HG03571 (cell line): Measurements from ENCODE around the gene P2RY2.
"Not testable (repeated sequence)": the region's sequence is repeated elsewhere in the genome, so short reads cannot be mapped to it uniquely, and the experiment has no call there.

ENCODE experiments used
- ATAC-seq: cut with Tn5 transposase; IDR thresholded peaks from one replicate; pipeline ENCODE4 v1.9.1; 2021; ENCODE audit not compliant: unreplicated experiment

P2RY2 gene

GRCh38 chr11:73265853-73266645, 48.0 kb downstream of the P2RY2 start:
- ATAC-seq = no peak

GRCh38 chr11:73266646-73267020, 48.6 kb downstream of the P2RY2 start:
- no peak for ATAC-seq

- ATAC-seq = no peak
Measured at GRCh38 chr11:73267122-73267846, 49.2 kb downstream of the P2RY2 start.

GRCh38 chr11:73267906-73268540, 49.9 kb downstream of the P2RY2 start:
- ATAC-seq = no peak

GRCh38 chr11:73268671-73269271, 50.7 kb downstream of the P2RY2 start:
- ATAC-seq = no peak

DNA sequence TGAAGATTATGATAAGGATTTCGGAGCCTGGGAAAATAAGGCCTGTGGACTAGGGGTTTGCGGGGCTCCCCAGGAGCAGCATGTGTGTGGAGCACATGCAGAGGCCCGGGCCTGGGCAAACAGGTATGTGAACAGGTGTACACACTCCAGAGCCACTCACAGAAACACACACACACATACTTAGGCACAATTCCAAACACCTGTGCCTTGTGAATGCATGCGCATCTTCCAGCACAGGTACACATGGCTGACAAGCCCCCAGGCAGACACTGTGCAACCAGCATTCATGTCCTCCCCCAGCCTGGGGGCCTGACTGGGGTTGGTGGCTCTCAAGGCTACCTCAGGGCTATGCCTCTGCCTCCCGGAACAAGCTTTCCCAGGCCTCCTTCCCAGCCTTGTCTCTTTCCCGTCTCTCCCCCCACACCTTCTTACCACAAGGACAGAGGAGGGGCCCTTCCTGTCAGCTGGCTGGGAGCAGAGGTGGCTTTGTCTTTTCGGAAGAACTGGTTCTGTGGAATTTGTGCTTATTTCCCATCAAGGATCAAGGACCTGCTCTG, 51.5 kb downstream of the P2RY2 start:
- ATAC-seq = no peak

GRCh38 chr11:73270016-73270854, 52.2 kb downstream of the P2RY2 start:
- no peak for ATAC-seq

GRCh38 chr11:73270855-73271477, 52.9 kb downstream of the P2RY2 start:
- no peak for ATAC-seq

- ATAC-seq = not testable (repeated sequence)
Measured at GRCh38 chr11:73271478-73271865, 53.4 kb downstream of the P2RY2 start.

- ATAC-seq = no peak
Measured at GRCh38 chr11:73271936-73272679, 54.0 kb downstream of the P2RY2 start, which contains the start of gene P2RY6. TSS of gene P2RY6 (plus strand) at chr11:73272338. CDS start at chr11:73296519, 24,181 bp downstream.

DNA sequence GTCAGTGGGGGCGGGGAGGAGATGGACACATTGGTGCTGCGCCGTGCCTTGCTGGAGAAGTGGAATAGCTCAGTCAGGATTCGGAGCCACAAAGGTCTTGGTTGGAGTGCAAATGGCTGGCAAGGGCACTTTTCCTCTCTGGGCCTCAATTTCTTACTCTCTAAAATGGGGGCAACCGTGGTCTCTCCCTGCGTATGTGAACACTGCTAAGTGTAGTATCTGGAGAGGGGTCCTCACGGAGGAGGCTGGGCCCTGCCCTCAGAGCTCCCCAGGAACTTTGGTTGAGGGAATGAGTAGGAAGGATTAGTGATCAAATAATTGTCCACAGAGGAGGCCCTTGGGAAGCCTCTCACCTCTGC, 54.6 kb downstream of the P2RY2 start:
- ATAC-seq = no peak

- ATAC-seq = no peak
Measured at GRCh38 chr11:73273222-73273895, 55.3 kb downstream of the P2RY2 start.

DNA sequence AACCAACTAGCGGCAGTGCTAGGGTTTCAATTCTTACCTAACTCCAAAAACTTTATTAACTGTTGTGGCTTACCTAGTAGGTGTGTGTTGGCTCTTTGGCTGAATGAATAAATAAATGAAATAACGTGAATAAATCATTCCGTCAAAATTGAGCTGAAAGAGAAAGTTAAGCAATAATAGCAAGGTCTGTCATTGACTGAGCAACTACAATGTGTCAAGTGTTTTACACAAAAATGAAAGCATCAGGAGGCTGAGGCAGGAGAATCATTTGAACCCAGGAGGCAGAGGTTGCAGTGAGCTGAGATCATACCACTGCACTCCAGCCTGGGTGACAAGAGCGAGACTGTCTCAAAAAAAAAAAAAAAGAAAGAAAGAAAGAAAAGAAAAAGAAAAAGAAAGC, 56.1 kb downstream of the P2RY2 start:
- ATAC-seq = not testable (repeated sequence)

DNA sequence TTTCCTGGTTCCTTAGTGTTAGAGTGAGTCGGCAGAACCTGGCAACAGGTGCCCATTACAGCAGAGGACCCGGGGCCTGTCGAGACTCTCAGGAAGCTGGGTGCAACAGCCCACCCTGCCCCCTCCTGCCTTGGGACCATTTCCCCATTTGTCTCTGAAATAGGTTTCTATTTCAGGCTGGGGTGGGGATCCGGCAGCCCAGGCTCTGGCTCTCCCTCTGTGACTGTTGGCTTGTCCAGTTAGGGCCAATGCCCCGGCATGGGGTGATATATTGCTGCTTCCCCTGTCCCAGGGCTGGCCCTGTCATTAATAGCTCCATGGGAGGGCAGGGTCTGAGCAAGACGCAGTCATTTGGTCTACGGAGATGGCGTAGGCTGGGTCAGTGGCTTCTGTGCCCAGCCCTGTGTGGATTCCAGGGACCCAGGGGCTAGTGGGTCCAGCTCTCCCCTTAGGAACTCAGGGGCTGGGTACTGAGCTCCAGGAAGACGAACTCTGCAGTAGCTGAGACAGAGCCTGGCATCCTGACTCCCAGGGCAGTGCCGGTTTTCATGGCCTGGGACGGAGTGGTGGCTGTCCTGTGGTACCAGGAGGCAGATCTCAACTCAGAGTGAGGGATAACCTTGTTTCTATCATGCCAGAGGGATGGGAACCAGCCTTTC, 56.8 kb downstream of the P2RY2 start:
- ATAC-seq = no peak

GRCh38 chr11:73275381-73275750, 57.3 kb downstream of the P2RY2 start:
- ATAC-seq = no peak

DNA sequence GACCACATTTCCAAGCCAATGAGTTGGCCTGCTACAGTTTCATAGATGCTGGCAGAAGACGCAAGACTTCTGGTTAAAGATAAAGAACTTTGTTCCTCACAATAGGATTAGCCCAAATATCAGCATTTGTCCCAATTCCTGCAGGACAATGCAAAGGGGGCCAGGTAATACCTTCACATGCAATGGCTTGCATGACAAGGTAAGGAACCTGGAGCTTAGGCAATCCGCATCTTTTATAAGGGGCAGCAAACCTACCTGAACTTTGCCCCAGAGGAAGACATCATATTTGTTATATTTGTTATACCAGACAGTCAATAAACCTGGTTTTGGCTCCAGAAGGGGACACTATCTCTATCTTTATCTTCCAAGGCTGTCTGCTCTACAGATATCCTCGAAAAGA, 59.4 kb downstream of the P2RY2 start:
- ATAC-seq = no peak

DNA sequence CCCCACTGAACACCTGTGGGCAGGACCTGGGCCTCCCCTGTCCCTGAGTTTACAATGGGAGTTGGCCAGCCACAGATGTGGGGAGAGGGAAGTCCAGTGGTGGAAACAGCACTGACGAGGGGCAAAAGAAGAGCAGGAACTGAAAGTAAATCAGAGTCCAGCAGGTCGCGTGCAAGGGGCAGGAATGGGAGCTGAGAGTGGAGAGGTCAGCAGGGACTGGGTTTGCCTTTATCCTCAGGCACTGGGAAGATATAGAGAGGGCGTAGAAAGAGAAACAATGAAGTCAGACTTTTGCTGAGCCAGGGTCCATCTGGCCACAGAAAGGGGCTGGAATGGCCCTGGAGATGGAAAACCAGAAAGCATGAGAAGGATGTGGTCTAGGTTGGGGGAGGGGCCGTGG, 62.5 kb downstream of the P2RY2 start:
- ATAC-seq = no peak

- no peak for ATAC-seq
Measured at GRCh38 chr11:73281201-73281741, 63.2 kb downstream of the P2RY2 start.
